ENCODE data around the gene UQCC3. TPM values are rescaled to one million over a fixed set of nuclear protein-coding genes. Genes with fewer than 3 reads are reported as not detected.
A peak's percentile ranks its signal among the peaks of the same experiment; 100 is the strongest.

Gene UQCC3
- total and polyA plus RNA-seq, 9 of the 15 experiments (the other 6 are each of a cell fraction or from before 2014, with no cell fraction given): 3.3 to 44.3 (median 8.0) TPM

GRCh38 chr11:62671236-62671607 is 251 bp upstream of the UQCC3 start (continued):
- TF ChIP-seq, protein P1, sequence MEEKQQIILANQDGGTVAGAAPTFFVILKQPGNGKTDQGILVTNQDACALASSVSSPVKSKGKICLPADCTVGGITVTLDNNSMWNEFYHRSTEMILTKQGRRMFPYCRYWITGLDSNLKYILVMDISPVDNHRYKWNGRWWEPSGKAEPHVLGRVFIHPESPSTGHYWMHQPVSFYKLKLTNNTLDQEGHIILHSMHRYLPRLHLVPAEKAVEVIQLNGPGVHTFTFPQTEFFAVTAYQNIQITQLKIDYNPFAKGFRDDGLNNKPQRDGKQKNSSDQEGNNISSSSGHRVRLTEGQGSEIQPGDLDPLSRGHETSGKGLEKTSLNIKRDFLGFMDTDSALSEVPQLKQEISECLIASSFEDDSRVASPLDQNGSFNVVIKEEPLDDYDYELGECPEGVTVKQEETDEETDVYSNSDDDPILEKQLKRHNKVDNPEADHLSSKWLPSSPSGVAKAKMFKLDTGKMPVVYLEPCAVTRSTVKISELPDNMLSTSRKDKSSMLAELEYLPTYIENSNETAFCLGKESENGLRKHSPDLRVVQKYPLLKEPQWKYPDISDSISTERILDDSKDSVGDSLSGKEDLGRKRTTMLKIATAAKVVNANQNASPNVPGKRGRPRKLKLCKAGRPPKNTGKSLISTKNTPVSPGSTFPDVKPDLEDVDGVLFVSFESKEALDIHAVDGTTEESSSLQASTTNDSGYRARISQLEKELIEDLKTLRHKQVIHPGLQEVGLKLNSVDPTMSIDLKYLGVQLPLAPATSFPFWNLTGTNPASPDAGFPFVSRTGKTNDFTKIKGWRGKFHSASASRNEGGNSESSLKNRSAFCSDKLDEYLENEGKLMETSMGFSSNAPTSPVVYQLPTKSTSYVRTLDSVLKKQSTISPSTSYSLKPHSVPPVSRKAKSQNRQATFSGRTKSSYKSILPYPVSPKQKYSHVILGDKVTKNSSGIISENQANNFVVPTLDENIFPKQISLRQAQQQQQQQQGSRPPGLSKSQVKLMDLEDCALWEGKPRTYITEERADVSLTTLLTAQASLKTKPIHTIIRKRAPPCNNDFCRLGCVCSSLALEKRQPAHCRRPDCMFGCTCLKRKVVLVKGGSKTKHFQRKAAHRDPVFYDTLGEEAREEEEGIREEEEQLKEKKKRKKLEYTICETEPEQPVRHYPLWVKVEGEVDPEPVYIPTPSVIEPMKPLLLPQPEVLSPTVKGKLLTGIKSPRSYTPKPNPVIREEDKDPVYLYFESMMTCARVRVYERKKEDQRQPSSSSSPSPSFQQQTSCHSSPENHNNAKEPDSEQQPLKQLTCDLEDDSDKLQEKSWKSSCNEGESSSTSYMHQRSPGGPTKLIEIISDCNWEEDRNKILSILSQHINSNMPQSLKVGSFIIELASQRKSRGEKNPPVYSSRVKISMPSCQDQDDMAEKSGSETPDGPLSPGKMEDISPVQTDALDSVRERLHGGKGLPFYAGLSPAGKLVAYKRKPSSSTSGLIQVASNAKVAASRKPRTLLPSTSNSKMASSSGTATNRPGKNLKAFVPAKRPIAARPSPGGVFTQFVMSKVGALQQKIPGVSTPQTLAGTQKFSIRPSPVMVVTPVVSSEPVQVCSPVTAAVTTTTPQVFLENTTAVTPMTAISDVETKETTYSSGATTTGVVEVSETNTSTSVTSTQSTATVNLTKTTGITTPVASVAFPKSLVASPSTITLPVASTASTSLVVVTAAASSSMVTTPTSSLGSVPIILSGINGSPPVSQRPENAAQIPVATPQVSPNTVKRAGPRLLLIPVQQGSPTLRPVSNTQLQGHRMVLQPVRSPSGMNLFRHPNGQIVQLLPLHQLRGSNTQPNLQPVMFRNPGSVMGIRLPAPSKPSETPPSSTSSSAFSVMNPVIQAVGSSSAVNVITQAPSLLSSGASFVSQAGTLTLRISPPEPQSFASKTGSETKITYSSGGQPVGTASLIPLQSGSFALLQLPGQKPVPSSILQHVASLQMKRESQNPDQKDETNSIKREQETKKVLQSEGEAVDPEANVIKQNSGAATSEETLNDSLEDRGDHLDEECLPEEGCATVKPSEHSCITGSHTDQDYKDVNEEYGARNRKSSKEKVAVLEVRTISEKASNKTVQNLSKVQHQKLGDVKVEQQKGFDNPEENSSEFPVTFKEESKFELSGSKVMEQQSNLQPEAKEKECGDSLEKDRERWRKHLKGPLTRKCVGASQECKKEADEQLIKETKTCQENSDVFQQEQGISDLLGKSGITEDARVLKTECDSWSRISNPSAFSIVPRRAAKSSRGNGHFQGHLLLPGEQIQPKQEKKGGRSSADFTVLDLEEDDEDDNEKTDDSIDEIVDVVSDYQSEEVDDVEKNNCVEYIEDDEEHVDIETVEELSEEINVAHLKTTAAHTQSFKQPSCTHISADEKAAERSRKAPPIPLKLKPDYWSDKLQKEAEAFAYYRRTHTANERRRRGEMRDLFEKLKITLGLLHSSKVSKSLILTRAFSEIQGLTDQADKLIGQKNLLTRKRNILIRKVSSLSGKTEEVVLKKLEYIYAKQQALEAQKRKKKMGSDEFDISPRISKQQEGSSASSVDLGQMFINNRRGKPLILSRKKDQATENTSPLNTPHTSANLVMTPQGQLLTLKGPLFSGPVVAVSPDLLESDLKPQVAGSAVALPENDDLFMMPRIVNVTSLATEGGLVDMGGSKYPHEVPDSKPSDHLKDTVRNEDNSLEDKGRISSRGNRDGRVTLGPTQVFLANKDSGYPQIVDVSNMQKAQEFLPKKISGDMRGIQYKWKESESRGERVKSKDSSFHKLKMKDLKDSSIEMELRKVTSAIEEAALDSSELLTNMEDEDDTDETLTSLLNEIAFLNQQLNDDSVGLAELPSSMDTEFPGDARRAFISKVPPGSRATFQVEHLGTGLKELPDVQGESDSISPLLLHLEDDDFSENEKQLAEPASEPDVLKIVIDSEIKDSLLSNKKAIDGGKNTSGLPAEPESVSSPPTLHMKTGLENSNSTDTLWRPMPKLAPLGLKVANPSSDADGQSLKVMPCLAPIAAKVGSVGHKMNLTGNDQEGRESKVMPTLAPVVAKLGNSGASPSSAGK (IDR thresholded peaks at IDR 0.05): no peak
- TF ChIP-seq ZEB2 (IDR thresholded peaks at IDR 0.05) (no peak), HES1 (IDR thresholded peaks at IDR 0.05; ENCODE audit: low read depth) (no peak), TRIM24 (IDR thresholded peaks at IDR 0.05) (no peak), ZNF507 (tag; conservative IDR thresholded peaks at IDR 0.05) (no peak), ZNF707 (CRISPR knock-in tag; conservative IDR thresholded peaks at IDR 0.05) (no peak), ZNF165 (CRISPR knock-in tag; IDR thresholded peaks at IDR 0.05; ENCODE audit: borderline replicate concordance) (no peak), ZC3H4 (CRISPR knock-in tag; IDR thresholded peaks at IDR 0.05; ENCODE audit: borderline replicate concordance) (no peak), ZNF592 (IDR thresholded peaks at IDR 0.05) (peak; percentile 40; the same call in 1 of the 2 replicates), UBTF (IDR thresholded peaks at IDR 0.05; ENCODE audit: borderline replicate concordance in 1 of 2, low read depth in 2 of 2, low read length in 2 of 2) (no peak)
